ENCODE data around the gene ADAMTS17.

Gene ADAMTS17

GRCh38 chr15:100261302-100262240 is 80.2 kb downstream of the ADAMTS17 start:
- Histone ChIP-seq H3K9ac (ENCODE audit: low read depth, low read length) (no peak overlapping the region), H3K36me3 (ENCODE audit: insufficient read depth, low read length) (no peaks in the 10 kb centered on the region), H3K9me3 (ENCODE audit: control insufficient read depth, insufficient read depth, low read length) (peaks cover 4% of the 10 kb centered on the region; the same call in 1 of the 2 replicates), H3K4me1 (ENCODE audit: insufficient read depth, low read length) (no peaks in the 10 kb centered on the region)

GRCh38 chr15:100259266-100259665 is 82.5 kb downstream of the ADAMTS17 start:
- peaks cover 4% of the 10 kb centered on the region; the same call in 1 of the 2 replicates for H3K9me3 ChIP-seq (ENCODE audit: control insufficient read depth, insufficient read depth, low read length)
- no peaks in the 10 kb centered on the region for H3K4me1 ChIP-seq (ENCODE audit: insufficient read depth, low read length)
- H3K9ac ChIP-seq (ENCODE audit: low read depth, low read length) = no peak overlapping the region
- no peaks in the 10 kb centered on the region for H3K36me3 ChIP-seq (ENCODE audit: insufficient read depth, low read length)

- Histone ChIP-seq H3K9ac (ENCODE audit: low read depth, low read length) (no peak overlapping the region), H3K36me3 (ENCODE audit: insufficient read depth, low read length) (no peaks in the 10 kb centered on the region), H3K4me1 (ENCODE audit: insufficient read depth, low read length) (no peaks in the 10 kb centered on the region), H3K9me3 (ENCODE audit: control insufficient read depth, insufficient read depth, low read length) (peaks cover 4% of the 10 kb centered on the region; the same call in 1 of the 2 replicates)
These were observed 84.7 kb downstream of the ADAMTS17 start for GRCh38 chr15:100256970-100257650.

- Histone ChIP-seq H3K4me1 (ENCODE audit: insufficient read depth, low read length) (no peaks in the 10 kb centered on the region), H3K36me3 (ENCODE audit: insufficient read depth, low read length) (no peaks in the 10 kb centered on the region), H3K9me3 (ENCODE audit: control insufficient read depth, insufficient read depth, low read length) (peaks cover 4% of the 10 kb centered on the region; the same call in 1 of the 2 replicates), H3K9ac (ENCODE audit: low read depth, low read length) (no peak overlapping the region)
These were observed 85.4 kb downstream of the ADAMTS17 start for GRCh38 chr15:100256101-100256969.

- Histone ChIP-seq H3K36me3 (ENCODE audit: insufficient read depth, low read length) (no peaks in the 10 kb centered on the region), H3K4me1 (ENCODE audit: insufficient read depth, low read length) (no peaks in the 10 kb centered on the region), H3K9me3 (ENCODE audit: control insufficient read depth, insufficient read depth, low read length) (peaks cover 4% of the 10 kb centered on the region; the same call in 1 of the 2 replicates), H3K9ac (ENCODE audit: low read depth, low read length) (no peak overlapping the region)
These were observed 86.1 kb downstream of the ADAMTS17 start for GRCh38 chr15:100255644-100256043.

- H3K9me3 ChIP-seq (ENCODE audit: control insufficient read depth, insufficient read depth, low read length) = peaks cover 4% of the 10 kb centered on the region; the same call in 1 of the 2 replicates
- H3K9ac ChIP-seq (ENCODE audit: low read depth, low read length) = no peak overlapping the region
- H3K36me3 ChIP-seq (ENCODE audit: insufficient read depth, low read length) = no peaks in the 10 kb centered on the region
- H3K4me1 ChIP-seq (ENCODE audit: insufficient read depth, low read length) = no peaks in the 10 kb centered on the region
These were observed 87.1 kb downstream of the ADAMTS17 start for GRCh38 chr15:100254691-100255090.

GRCh38 chr15:100254285-100254684 is 87.5 kb downstream of the ADAMTS17 start:
- Histone ChIP-seq H3K36me3 (ENCODE audit: insufficient read depth, low read length) (no peaks in the 10 kb centered on the region), H3K9me3 (ENCODE audit: control insufficient read depth, insufficient read depth, low read length) (peaks cover 4% of the 10 kb centered on the region; the same call in 1 of the 2 replicates), H3K9ac (ENCODE audit: low read depth, low read length) (no peak overlapping the region), H3K4me1 (ENCODE audit: insufficient read depth, low read length) (no peaks in the 10 kb centered on the region)

- H3K9me3 ChIP-seq (ENCODE audit: control insufficient read depth, insufficient read depth, low read length) = peaks cover 4% of the 10 kb centered on the region; the same call in 1 of the 2 replicates
- H3K9ac ChIP-seq (ENCODE audit: low read depth, low read length) = no peak overlapping the region
- no peaks in the 10 kb centered on the region for H3K36me3 ChIP-seq (ENCODE audit: insufficient read depth, low read length)
- H3K4me1 ChIP-seq (ENCODE audit: insufficient read depth, low read length) = no peaks in the 10 kb centered on the region
These were observed 88.1 kb downstream of the ADAMTS17 start for GRCh38 chr15:100253640-100254039.

GRCh38 chr15:100252779-100253417 is 88.9 kb downstream of the ADAMTS17 start:
- Histone ChIP-seq H3K9ac (ENCODE audit: low read depth, low read length) (no peak overlapping the region), H3K4me1 (ENCODE audit: insufficient read depth, low read length) (no peaks in the 10 kb centered on the region), H3K36me3 (ENCODE audit: insufficient read depth, low read length) (no peaks in the 10 kb centered on the region), H3K9me3 (ENCODE audit: control insufficient read depth, insufficient read depth, low read length) (peaks cover 1% of the 10 kb centered on the region; the same call in 1 of the 2 replicates)

GRCh38 chr15:100252359-100252758 is 89.4 kb downstream of the ADAMTS17 start:
- H3K9me3 ChIP-seq (ENCODE audit: control insufficient read depth, insufficient read depth, low read length) = no peaks in the 10 kb centered on the region
- no peaks in the 10 kb centered on the region for H3K36me3 ChIP-seq (ENCODE audit: insufficient read depth, low read length)
- no peak overlapping the region for H3K9ac ChIP-seq (ENCODE audit: low read depth, low read length)
- no peaks in the 10 kb centered on the region for H3K4me1 ChIP-seq (ENCODE audit: insufficient read depth, low read length)

- no peaks in the 10 kb centered on the region for H3K9me3 ChIP-seq (ENCODE audit: control insufficient read depth, insufficient read depth, low read length)
- H3K36me3 ChIP-seq (ENCODE audit: insufficient read depth, low read length) = no peaks in the 10 kb centered on the region
These were observed 91.5 kb downstream of the ADAMTS17 start for GRCh38 chr15:100250176-100250800.

GRCh38 chr15:100249096-100249815 is 92.5 kb downstream of the ADAMTS17 start:
- H3K36me3 ChIP-seq (ENCODE audit: insufficient read depth, low read length) = no peaks in the 10 kb centered on the region
- H3K4me1 ChIP-seq (ENCODE audit: insufficient read depth, low read length) = no peaks in the 10 kb centered on the region
- H3K9me3 ChIP-seq (ENCODE audit: control insufficient read depth, insufficient read depth, low read length) = no peaks in the 10 kb centered on the region
- H3K9ac ChIP-seq (ENCODE audit: low read depth, low read length) = no peak overlapping the region

More at GRCh38 chr15:100250176-100250800, 91.5 kb downstream of the ADAMTS17 start:
- Histone ChIP-seq H3K9ac (ENCODE audit: low read depth, low read length) (no peak overlapping the region), H3K4me1 (ENCODE audit: insufficient read depth, low read length) (no peaks in the 10 kb centered on the region)

- H3K9me3 ChIP-seq (ENCODE audit: control insufficient read depth, insufficient read depth, low read length) = no peaks in the 10 kb centered on the region
- no peaks in the 10 kb centered on the region for H3K36me3 ChIP-seq (ENCODE audit: insufficient read depth, low read length)
- no peak overlapping the region for H3K9ac ChIP-seq (ENCODE audit: low read depth, low read length)
- no peaks in the 10 kb centered on the region for H3K4me1 ChIP-seq (ENCODE audit: insufficient read depth, low read length)
These were observed 93.5 kb downstream of the ADAMTS17 start for GRCh38 chr15:100248236-100248635.

All from ES-I3 (cell line).